CD4-positive, alpha-beta T cell (primary cell): ENCODE results near the gene APOC3. TPM values are rescaled to one million over a fixed set of nuclear protein-coding genes. Genes with fewer than 3 reads are reported as not detected.

Experiments
- ATAC-seq: fragments of 200-7000 bp; cut with Tn5 transposase; one replicate; pipeline ENCODE4 v1.10.0; 2022; ENCODE audit warnings: mild to moderate bottlenecking; ENCODE audit not compliant: poor library complexity
- CTCF ChIA-PET: fragments of 350-600 bp; sonication (Branson Sonifier 250); formaldehyde crosslinking; loops from one replicate; lab custom pipeline; 2021; ENCODE audit warnings: antibody characterized with exemption, inconsistent platforms; lab: Charles Lee
- POLR2A ChIA-PET: fragments of 350-600 bp; sonication (Branson Sonifier 250); formaldehyde crosslinking; loops from one replicate; lab custom pipeline; 2021; ENCODE audit warnings: antibody characterized with exemption, inconsistent platforms; lab: Charles Lee
- DNase-seq, 14 experiments: peaks; one replicate each; pipeline ENCODE4 v3.0.0-alpha.2; 2013 to 2020; ENCODE audit warnings: mixed read lengths in 2 of 14
- H3K27ac ChIP-seq, 2 donors: one replicate each; pipeline versions ENCODE4 v1.5.1 to v1.7.0; 2013; ENCODE audit warnings: low read length in 2 of 2, low read depth in 1 of 2, mild to moderate bottlenecking in 1 of 2
- H3K27me3 ChIP-seq, 2 experiments: 1 replicate in 1 of 2; 2 replicates in 1 of 2; pipeline versions ENCODE4 v1.6.1 to v1.7.0; 2013; ENCODE audit warnings: low read length in 2 of 2, control low read depth in 1 of 2, mild to moderate bottlenecking in 1 of 2, moderate library complexity in 1 of 2; ENCODE audit not compliant: insufficient read depth in 2 of 2, control insufficient read depth in 1 of 2
- H3K36me3 ChIP-seq: one replicate; pipeline ENCODE4 v1.6.1; 2013; ENCODE audit warnings: low read length, control low read depth; ENCODE audit not compliant: insufficient read depth
- H3K4me1 ChIP-seq: one replicate; pipeline ENCODE4 v1.6.1; 2013; ENCODE audit warnings: low read length, control low read depth; ENCODE audit not compliant: insufficient read depth
- H3K4me3 ChIP-seq: one replicate; pipeline ENCODE4 v1.5.1; 2013; ENCODE audit warnings: mild to moderate bottlenecking, low read length, moderate library complexity
- H3K9me3 ChIP-seq, 2 experiments: 1 replicate in 1 of 2; 2 replicates in 1 of 2; pipeline versions ENCODE4 v1.6.1 to v1.7.0; 2013; ENCODE audit warnings: low read length in 2 of 2, mild to moderate bottlenecking in 2 of 2, control low read depth in 1 of 2, moderate library complexity in 1 of 2; ENCODE audit not compliant: control insufficient read depth in 1 of 2, insufficient read depth in 1 of 2
- H3K27ac Mint-ChIP-seq: one replicate; pipeline ENCODE4 v1.8.0; 2020; ENCODE audit warnings: mixed read lengths
- H3K27me3 Mint-ChIP-seq: one replicate; pipeline ENCODE4 v1.8.0; 2021; ENCODE audit warnings: mixed read lengths
- H3K36me3 Mint-ChIP-seq: one replicate; pipeline ENCODE4 v1.8.0; 2021; ENCODE audit warnings: low read depth, mixed read lengths
- H3K4me1 Mint-ChIP-seq: one replicate; pipeline ENCODE4 v1.8.0; 2021; ENCODE audit warnings: low read depth, mixed read lengths
- H3K4me3 Mint-ChIP-seq: one replicate; pipeline ENCODE4 v1.8.0; 2020; ENCODE audit warnings: mild to moderate bottlenecking, mixed read lengths
- H3K9me3 Mint-ChIP-seq: one replicate; pipeline ENCODE4 v1.8.0; 2020; ENCODE audit warnings: mixed read lengths
- intact Hi-C, 2 experiments: fragments of 100-400 bp; cut with DNase I in 1 of 2; cut with micrococcal nuclease in 1 of 2; formaldehyde crosslinking; loops; one replicate each; pipeline versions ENCODE4 v1.15.1 to v1.9.0; 2023 to 2025; cut with DNase I, micrococcal nuclease
- total RNA-seq, 174 experiments: library from RNA in 2 of 174; stranded (reverse) in 2 of 174; gene quantifications; one replicate each; pipeline ENCODE4 v1.2.3 and lab custom pipeline; 2021 to 2026
- TF ChIP-seq, protein P1 (sequence below): fragments of 200-600 bp; IDR thresholded peaks from one replicate; pipeline ENCODE4 v1.8.0; 2022; ENCODE audit warnings: antibody characterized with exemption, mild to moderate bottlenecking

The APOC3 gene
- total RNA-seq, 2 experiments from 2014 or later, result not detected

DNA sequence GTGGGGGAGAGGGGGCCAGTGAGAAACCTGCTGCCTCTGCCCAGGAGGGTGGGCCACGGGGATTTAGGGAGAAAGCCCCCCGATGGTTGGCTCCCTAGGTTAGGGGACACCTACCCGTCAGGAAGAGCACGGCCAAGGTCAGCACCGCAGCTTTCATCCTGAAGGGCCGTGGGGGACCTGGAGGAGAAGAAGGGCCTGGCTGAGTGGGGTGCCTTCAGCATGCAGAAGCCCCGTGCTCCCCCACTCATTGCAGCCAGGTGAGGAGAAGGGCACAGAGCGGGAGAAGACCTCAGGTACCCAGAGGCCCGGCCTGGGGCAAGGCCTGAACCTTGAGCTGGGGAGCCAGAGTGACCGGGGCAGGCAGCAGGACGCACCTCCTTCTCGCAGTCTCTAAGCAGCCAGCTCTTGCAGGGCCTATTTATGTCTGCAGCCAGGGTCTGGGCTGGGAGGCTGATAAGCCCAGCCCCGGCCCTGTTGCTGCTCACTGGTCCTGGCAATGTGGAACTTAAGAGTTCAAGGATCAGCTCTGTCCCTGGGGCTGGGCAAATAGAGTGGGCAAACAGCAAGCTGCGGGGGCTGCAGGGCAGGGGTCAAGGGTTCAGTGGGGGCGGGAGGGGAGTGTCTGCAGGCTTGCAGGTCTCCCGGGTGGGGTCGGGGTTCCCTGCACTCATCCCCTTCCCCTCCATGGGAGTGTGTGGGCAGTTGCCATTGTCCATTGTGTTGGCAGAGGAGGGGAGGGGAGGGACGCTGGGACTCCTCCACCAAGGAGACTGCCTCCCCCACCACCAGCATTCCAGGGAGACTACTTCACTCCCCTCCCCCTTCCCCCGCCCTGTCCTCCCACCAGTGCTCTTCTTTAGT lies 7.8 kb downstream of the APOC3 start, which contains the start of gene APOA1:
Gene APOA1 (minus strand): TSS at position 392 of the 861 bp plus-strand sequence. CDS start 235 bp downstream, at position 157.
- H3K9me3 Mint-ChIP-seq, result no peaks in the 10 kb centered on the region
- H3K4me3 Mint-ChIP-seq, result no peak within 1 kb of the TSS
- DNase-seq (no peak), ATAC-seq (no peak)
- no peaks in the 10 kb centered on the region for H3K27me3 Mint-ChIP-seq
- H3K4me3 ChIP-seq, result no peak within 1 kb of the TSS
- H3K36me3 Mint-ChIP-seq, result no peaks in the 10 kb centered on the region
- H3K9me3 ChIP-seq, result no peaks in the 10 kb centered on the region
- H3K4me1 Mint-ChIP-seq, result peaks cover 12% of the 10 kb centered on the region
- peaks cover 18% of the 10 kb centered on the region for H3K4me1 ChIP-seq
- POLR2A ChIA-PET, result interaction anchor here (0.7 to 2.8 kb wide), 2 partner anchors 15 to 154 kb away, joined by 3 to 76 read pairs; no protein-coding TSS in a partner anchor
- no peak within 1 kb of the TSS for H3K27ac Mint-ChIP-seq
- no peaks in the 10 kb centered on the region for H3K36me3 ChIP-seq
- no peaks in the 10 kb centered on the region for H3K27me3 ChIP-seq
- intact Hi-C loops, result loop anchor here in 1 of 2 experiments (2.0 to 5.0 kb wide), 2 partner anchors 13 to 105 kb away; no protein-coding TSS in a partner anchor
- TF ChIP-seq, protein P1, sequence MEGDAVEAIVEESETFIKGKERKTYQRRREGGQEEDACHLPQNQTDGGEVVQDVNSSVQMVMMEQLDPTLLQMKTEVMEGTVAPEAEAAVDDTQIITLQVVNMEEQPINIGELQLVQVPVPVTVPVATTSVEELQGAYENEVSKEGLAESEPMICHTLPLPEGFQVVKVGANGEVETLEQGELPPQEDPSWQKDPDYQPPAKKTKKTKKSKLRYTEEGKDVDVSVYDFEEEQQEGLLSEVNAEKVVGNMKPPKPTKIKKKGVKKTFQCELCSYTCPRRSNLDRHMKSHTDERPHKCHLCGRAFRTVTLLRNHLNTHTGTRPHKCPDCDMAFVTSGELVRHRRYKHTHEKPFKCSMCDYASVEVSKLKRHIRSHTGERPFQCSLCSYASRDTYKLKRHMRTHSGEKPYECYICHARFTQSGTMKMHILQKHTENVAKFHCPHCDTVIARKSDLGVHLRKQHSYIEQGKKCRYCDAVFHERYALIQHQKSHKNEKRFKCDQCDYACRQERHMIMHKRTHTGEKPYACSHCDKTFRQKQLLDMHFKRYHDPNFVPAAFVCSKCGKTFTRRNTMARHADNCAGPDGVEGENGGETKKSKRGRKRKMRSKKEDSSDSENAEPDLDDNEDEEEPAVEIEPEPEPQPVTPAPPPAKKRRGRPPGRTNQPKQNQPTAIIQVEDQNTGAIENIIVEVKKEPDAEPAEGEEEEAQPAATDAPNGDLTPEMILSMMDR, result no peak
- CTCF ChIA-PET, result interaction anchor here (0.6 kb wide), 1 partner anchor 290 kb away, joined by 4 read pairs; no protein-coding TSS in a partner anchor
- H3K27ac ChIP-seq, result no peak within 1 kb of the TSS

DNA sequence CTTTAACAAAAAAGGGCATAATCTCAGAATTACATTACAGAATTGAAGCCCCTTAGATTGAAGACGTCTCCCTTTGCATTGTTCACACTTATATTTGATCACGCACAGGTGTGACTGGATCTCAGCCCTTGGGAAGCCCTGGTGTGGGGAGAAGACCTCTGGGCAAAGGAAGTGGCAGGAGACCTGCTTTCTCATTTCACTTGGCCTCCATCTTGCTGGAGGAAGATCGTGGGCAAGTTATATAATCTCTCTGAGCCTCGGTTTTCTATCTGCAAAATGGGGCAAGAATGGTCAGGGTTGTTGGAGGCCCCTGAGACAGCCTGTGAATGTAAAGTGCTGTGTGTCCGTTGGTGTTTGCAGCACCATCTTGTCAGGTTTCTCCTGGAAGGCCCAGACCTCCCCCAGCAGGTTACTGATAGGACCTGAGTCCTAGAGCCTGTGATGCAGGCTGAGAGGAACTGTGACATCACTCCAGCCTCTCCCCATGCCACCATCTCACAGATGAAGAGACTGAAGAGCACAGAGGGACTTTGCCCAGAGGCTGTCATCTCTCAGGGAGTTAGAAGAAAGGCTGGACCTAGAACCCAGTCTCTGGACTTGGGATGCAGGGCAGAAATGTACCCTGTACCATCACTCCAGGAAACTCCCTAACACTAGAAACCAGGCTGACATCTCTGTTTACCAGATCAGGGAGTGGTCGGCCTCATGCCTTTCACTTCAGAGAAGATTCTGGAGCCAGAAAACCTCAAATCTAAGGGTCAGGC lies 8.8 kb downstream of the APOC3 start:
- CTCF ChIA-PET, result no interaction called here
- Histone ChIP-seq H3K4me3 (no peak overlapping the region), H3K36me3 (peaks cover 2% of the 10 kb centered on the region), H3K27me3 (no peaks in the 10 kb centered on the region), H3K4me1 (peaks cover 18% of the 10 kb centered on the region), H3K27ac (no peak overlapping the region), H3K9me3 (no peaks in the 10 kb centered on the region)
- no peak overlapping the region for H3K27ac Mint-ChIP-seq
- POLR2A ChIA-PET, result interaction anchor here (0.7 kb wide), 1 partner anchor 153 kb away, joined by 3 read pairs; no protein-coding TSS in a partner anchor
- no peak for DNase-seq
- TF ChIP-seq, protein P1, result no peak
- H3K4me3 Mint-ChIP-seq, result no peak overlapping the region
- intact Hi-C loops, result loop anchor here in 1 of 2 experiments (5.0 kb wide), 1 partner anchor 106 kb away; no protein-coding TSS in a partner anchor
- H3K9me3 Mint-ChIP-seq, result no peaks in the 10 kb centered on the region
- peaks cover 6% of the 10 kb centered on the region for H3K36me3 Mint-ChIP-seq
- ATAC-seq, result no peak
- no peaks in the 10 kb centered on the region for H3K27me3 Mint-ChIP-seq
- peaks cover 12% of the 10 kb centered on the region for H3K4me1 Mint-ChIP-seq

DNA sequence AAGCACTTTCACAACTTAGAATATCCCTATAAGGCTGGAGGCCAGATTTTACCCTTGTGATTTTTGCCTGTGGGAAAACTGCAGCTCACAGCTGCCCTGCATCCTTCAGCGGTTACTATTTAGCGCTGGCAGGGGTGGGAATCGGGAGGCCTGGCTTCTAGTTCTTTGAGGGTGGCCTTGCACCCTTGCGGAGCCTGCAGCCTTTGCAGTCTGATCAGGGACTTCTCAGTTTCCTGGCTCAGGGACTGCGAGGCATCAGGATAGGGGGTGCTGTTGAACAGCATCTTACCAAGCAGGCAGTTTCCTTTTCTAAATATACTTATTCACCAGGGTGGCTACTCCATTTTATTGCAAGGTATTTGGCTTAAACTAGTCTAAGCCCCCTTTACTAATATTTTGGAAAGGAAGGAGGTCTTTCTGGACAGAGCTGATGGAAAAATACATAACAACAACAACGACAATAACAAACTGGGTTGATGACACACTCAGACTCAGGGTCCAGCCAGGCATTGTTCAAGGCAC lies 10.6 kb downstream of the APOC3 start:
- Mint-ChIP-seq H3K4me3 (no peak overlapping the region), H3K27me3 (no peaks in the 10 kb centered on the region), H3K36me3 (peaks cover 20% of the 10 kb centered on the region), H3K9me3 (no peaks in the 10 kb centered on the region), H3K4me1 (peaks cover 6% of the 10 kb centered on the region), H3K27ac (no peak overlapping the region)
- no peak overlapping the region for H3K27ac ChIP-seq
- no peak overlapping the region for H3K4me3 ChIP-seq
- ATAC-seq (no peak), DNase-seq (peak in 1 of 14 experiments; percentile 29)
- peaks cover 12% of the 10 kb centered on the region for H3K4me1 ChIP-seq
- no peaks in the 10 kb centered on the region for H3K27me3 ChIP-seq
- ChIA-PET CTCF (interaction anchor here (1.2 kb wide), 1 partner anchor 13 kb away, joined by 3 read pairs; no protein-coding TSS in a partner anchor), POLR2A (no interaction called here)
- H3K9me3 ChIP-seq, result no peaks in the 10 kb centered on the region
- intact Hi-C loops, result no loop called here
- H3K36me3 ChIP-seq, result peaks cover 12% of the 10 kb centered on the region
- TF ChIP-seq, protein P1, result peak; percentile 14
